ENCODE measurements around the gene ALPK3. TPM values are rescaled to one million over a fixed set of nuclear protein-coding genes. Genes with fewer than 3 reads are reported as not detected.

Gene ALPK3
- total RNA-seq, 1 donor = 0.36 TPM

GRCh38 chr15:84886211-84886983 lies 69.2 kb downstream of the ALPK3 start:
- TF ChIP-seq, protein P1, sequence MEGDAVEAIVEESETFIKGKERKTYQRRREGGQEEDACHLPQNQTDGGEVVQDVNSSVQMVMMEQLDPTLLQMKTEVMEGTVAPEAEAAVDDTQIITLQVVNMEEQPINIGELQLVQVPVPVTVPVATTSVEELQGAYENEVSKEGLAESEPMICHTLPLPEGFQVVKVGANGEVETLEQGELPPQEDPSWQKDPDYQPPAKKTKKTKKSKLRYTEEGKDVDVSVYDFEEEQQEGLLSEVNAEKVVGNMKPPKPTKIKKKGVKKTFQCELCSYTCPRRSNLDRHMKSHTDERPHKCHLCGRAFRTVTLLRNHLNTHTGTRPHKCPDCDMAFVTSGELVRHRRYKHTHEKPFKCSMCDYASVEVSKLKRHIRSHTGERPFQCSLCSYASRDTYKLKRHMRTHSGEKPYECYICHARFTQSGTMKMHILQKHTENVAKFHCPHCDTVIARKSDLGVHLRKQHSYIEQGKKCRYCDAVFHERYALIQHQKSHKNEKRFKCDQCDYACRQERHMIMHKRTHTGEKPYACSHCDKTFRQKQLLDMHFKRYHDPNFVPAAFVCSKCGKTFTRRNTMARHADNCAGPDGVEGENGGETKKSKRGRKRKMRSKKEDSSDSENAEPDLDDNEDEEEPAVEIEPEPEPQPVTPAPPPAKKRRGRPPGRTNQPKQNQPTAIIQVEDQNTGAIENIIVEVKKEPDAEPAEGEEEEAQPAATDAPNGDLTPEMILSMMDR (IDR thresholded peaks at IDR 0.05; ENCODE audit: extremely low read depth, low read depth, low read length) = no peak
- Histone ChIP-seq H3K4me1 (ENCODE audit: insufficient read depth, low read length) (no peaks in the 10 kb centered on the region), H4K20me1 (ENCODE audit: insufficient read depth, low read length) (no peaks in the 10 kb centered on the region), H3K27ac (ENCODE audit: low read depth, low read length) (no peak overlapping the region), H3K36me3 (ENCODE audit: insufficient read depth, low read length) (no peaks in the 10 kb centered on the region), H3K4me2 (ENCODE audit: insufficient read depth, low read length) (no peak overlapping the region), H2AFZ (ENCODE audit: low read length) (no peak overlapping the region), H3K9me3 (ENCODE audit: low read depth, low read length) (no peaks in the 10 kb centered on the region), H3K27me3 (ENCODE audit: insufficient read depth, low read length) (no peaks in the 10 kb centered on the region), H3K79me2 (ENCODE audit: insufficient read depth, low read length) (no peaks in the 10 kb centered on the region), H3K4me3 (ENCODE audit: insufficient read depth, low read length) (no peak overlapping the region)
- DNase-seq (ENCODE audit: insufficient read length, low spot score, missing footprints) = no peak

DNA sequence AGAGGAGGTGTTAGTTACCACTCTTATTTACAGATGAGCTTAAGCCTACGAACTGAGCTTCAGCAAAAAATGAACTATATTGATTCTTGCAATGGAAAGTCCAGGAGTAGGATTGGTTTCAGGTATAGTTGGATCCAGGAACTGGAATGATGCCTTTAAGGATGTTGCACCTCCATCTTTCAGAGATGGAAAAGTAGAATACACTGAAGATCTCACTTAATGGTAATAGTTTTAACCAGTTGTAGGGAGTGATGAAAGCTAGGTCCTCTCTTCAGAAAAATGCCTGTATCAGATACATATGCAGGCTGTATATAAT lies 69.8 kb downstream of the ALPK3 start:
- Histone ChIP-seq H3K27ac (ENCODE audit: low read depth, low read length) (no peak overlapping the region), H3K36me3 (ENCODE audit: insufficient read depth, low read length) (no peaks in the 10 kb centered on the region), H4K20me1 (ENCODE audit: insufficient read depth, low read length) (no peaks in the 10 kb centered on the region), H3K4me3 (ENCODE audit: insufficient read depth, low read length) (no peak overlapping the region), H2AFZ (ENCODE audit: low read length) (no peak overlapping the region), H3K9me3 (ENCODE audit: low read depth, low read length) (no peaks in the 10 kb centered on the region), H3K27me3 (ENCODE audit: insufficient read depth, low read length) (no peaks in the 10 kb centered on the region), H3K4me1 (ENCODE audit: insufficient read depth, low read length) (no peaks in the 10 kb centered on the region), H3K4me2 (ENCODE audit: insufficient read depth, low read length) (no peak overlapping the region), H3K79me2 (ENCODE audit: insufficient read depth, low read length) (no peaks in the 10 kb centered on the region)
- TF ChIP-seq, protein P1 (IDR thresholded peaks at IDR 0.05; ENCODE audit: extremely low read depth, low read depth, low read length) = no peak
- DNase-seq (ENCODE audit: insufficient read length, low spot score, missing footprints) = no peak

DNA sequence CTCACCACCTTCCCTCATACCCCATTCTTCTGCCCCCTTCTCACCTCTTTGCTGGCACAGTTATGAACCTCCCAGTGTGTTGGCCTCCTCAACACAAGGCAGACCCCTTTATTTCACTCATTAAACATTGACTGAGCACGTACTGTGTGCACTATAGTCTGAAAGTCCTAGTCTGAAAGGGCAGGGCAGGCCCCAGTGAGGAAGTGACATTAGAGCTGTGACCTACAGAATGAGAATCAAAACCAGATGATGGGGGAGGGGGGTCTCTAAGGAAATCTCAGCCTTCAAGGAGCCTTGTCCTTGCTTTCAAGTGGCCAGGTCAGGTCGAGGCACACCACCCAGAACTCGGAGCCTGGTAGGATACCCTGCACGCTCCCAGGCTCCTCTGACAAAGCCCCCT lies 70.8 kb downstream of the ALPK3 start:
- Histone ChIP-seq H3K27ac (ENCODE audit: low read depth, low read length) (no peak overlapping the region), H3K4me1 (ENCODE audit: insufficient read depth, low read length) (no peaks in the 10 kb centered on the region), H3K79me2 (ENCODE audit: insufficient read depth, low read length) (no peaks in the 10 kb centered on the region), H4K20me1 (ENCODE audit: insufficient read depth, low read length) (no peaks in the 10 kb centered on the region), H3K9me3 (ENCODE audit: low read depth, low read length) (no peaks in the 10 kb centered on the region), H2AFZ (ENCODE audit: low read length) (no peak overlapping the region), H3K27me3 (ENCODE audit: insufficient read depth, low read length) (no peaks in the 10 kb centered on the region), H3K4me3 (ENCODE audit: insufficient read depth, low read length) (no peak overlapping the region), H3K4me2 (ENCODE audit: insufficient read depth, low read length) (no peak overlapping the region), H3K36me3 (ENCODE audit: insufficient read depth, low read length) (no peaks in the 10 kb centered on the region)
- TF ChIP-seq, protein P1 (IDR thresholded peaks at IDR 0.05; ENCODE audit: extremely low read depth, low read depth, low read length) = no peak
- DNase-seq (ENCODE audit: insufficient read length, low spot score, missing footprints) = no peak

GRCh38 chr15:84888639-84889038 lies 71.5 kb downstream of the ALPK3 start:
- no peaks in the 10 kb centered on the region for H4K20me1 ChIP-seq (ENCODE audit: insufficient read depth, low read length)
- TF ChIP-seq, protein P1 (IDR thresholded peaks at IDR 0.05; ENCODE audit: extremely low read depth, low read depth, low read length) = no peak
- H3K36me3 ChIP-seq (ENCODE audit: insufficient read depth, low read length) = no peaks in the 10 kb centered on the region
- H3K79me2 ChIP-seq (ENCODE audit: insufficient read depth, low read length) = no peaks in the 10 kb centered on the region
- no peaks in the 10 kb centered on the region for H3K4me1 ChIP-seq (ENCODE audit: insufficient read depth, low read length)
- H2AFZ ChIP-seq (ENCODE audit: low read length) = no peak overlapping the region
- no peak for DNase-seq (ENCODE audit: insufficient read length, low spot score, missing footprints)
- H3K4me3 ChIP-seq (ENCODE audit: insufficient read depth, low read length) = no peak overlapping the region
- H3K9me3 ChIP-seq (ENCODE audit: low read depth, low read length) = no peaks in the 10 kb centered on the region
- H3K27ac ChIP-seq (ENCODE audit: low read depth, low read length) = no peak overlapping the region
- H3K27me3 ChIP-seq (ENCODE audit: insufficient read depth, low read length) = no peaks in the 10 kb centered on the region
- no peak overlapping the region for H3K4me2 ChIP-seq (ENCODE audit: insufficient read depth, low read length)
